Suprapubic skin (tissue), 4 donors: ENCODE data around the gene HUS1B. TPM values are rescaled to one million over a fixed set of nuclear protein-coding genes. Genes with fewer than 3 reads are reported as not detected.

Source experiments
- DNase-seq, 2 donors: peaks; one replicate each; pipeline ENCODE4 v3.0.0-alpha.2; 2019; ENCODE audit warnings: low spot score in 2 of 2
- H3K27ac ChIP-seq: fragments of 200-600 bp; sonication (generic); one replicate; pipeline ENCODE4 v1.5.1; 2019
- H3K27me3 ChIP-seq: fragments of 200-600 bp; sonication (generic); one replicate; pipeline ENCODE4 v1.5.1; 2019
- H3K36me3 ChIP-seq: fragments of 200-600 bp; sonication (generic); one replicate; pipeline ENCODE4 v1.5.1; 2019
- H3K4me1 ChIP-seq: fragments of 200-600 bp; sonication (generic); one replicate; pipeline ENCODE4 v1.5.1; 2019
- H3K4me3 ChIP-seq: fragments of 200-600 bp; sonication (generic); one replicate; pipeline ENCODE4 v1.5.1; 2019; ENCODE audit warnings: mild to moderate bottlenecking
- H3K9me3 ChIP-seq: fragments of 200-600 bp; sonication (generic); one replicate; pipeline ENCODE4 v1.5.1; 2019
- EP300 ChIP-seq: sonication (generic); formaldehyde crosslinking; IDR thresholded peaks from one replicate; pipeline ENCODE4 v1.6.1; 2017; ENCODE audit warnings: antibody characterized with exemption
- POLR2A ChIP-seq, 2 donors: fragments of 450-650 bp; IDR thresholded peaks; one replicate each; pipeline ENCODE4 v1.6.1; 2017; ENCODE audit warnings: antibody characterized with exemption in 2 of 2, mild to moderate bottlenecking in 2 of 2, moderate library complexity in 2 of 2
- POLR2AphosphoS5 ChIP-seq, 3 donors: sonication (generic); formaldehyde crosslinking; IDR thresholded peaks; one replicate each; pipeline ENCODE4 v1.6.1; 2017; ENCODE audit warnings: antibody characterized with exemption in 3 of 3
- WGBS: methylation state at CpG from one replicate; pipeline ENCODE4 v1.1.5; 2018; 5-methylcytosine and 5-hydroxymethylcytosine counted together
- total RNA-seq, 4 donors: library from RNA; depleted of rRNA; stranded (reverse); fragments of >200 nt; gene quantifications; one replicate each; pipeline ENCODE4 v1.1.0, GENCODE V29; 2016
- TF ChIP-seq, protein P1 (sequence below), 2 donors: fragments of 200-600 bp in 1 of 2; fragments of 450-650 bp in 1 of 2; sonication (generic) in 1 of 2; IDR thresholded peaks; one replicate each; pipeline ENCODE4 v1.5.1; 2016 to 2019; ENCODE audit warnings: antibody characterized with exemption in 2 of 2, mild to moderate bottlenecking in 1 of 2, moderate library complexity in 1 of 2

Gene HUS1B
- total RNA-seq, 4 donors from 2014 or later: 0.68 to 8.8 (median 3.1) TPM

DNA sequence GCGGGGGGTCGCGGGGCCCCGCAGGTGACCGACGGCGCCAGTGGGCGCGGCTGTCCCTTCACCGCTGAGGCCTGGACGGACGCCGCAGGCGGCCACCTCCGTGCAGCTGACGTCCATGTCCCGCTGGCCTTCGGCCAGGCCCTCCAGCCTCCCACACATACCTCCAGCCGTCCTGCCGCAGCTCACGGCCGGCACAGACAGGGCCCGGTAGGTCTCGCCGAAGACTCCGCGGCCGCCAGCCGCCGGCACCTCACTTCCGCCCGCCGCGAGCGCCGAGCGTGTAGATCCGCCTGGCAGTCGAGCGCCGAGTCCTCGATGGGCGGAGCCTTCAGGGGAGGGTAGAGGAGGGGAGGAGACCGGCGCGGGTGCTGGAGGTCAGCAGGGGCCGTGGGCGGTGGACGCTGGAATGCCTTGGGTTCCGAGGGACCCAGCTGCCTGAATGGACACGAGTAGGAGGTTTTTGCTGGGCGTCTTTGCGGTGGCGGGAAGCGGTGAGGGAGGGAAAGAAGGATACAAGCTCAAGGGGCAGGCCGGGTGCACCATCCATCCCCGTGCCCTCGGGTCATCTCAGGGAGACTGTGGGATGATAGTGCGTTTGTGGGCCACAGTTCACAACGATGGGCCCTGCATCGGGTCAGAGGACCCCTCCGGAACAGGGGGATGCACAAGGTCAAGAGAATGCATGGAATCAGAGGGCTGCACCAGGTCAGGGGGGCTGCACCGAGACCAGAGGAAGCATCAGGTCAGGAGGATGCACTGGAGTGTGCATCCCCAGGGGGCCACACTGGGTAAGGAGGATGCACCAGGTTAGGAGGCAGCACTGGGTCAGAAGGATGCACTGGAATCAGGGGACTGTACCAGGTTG is 36.2 kb upstream of the HUS1B start, which contains the start of gene EXOC2:
Gene EXOC2, minus strand, starts transcription at position 282 of the 865 bp plus-strand sequence. CDS start 55,321 bp downstream, outside the sequence.
- peak within 1 kb of the TSS; percentile 80 for H3K27ac ChIP-seq
- peaks cover 22% of the 10 kb centered on the region for H3K4me1 ChIP-seq
- H3K36me3 ChIP-seq: no peaks in the 10 kb centered on the region
- peak; percentile 87 to 91 for DNase-seq
- no peaks in the 10 kb centered on the region for H3K9me3 ChIP-seq
- no peaks in the 10 kb centered on the region for H3K27me3 ChIP-seq
- WGBS: under 1% methylated on average over 44 of the region's 63 CpGs
- TF ChIP-seq POLR2A (IDR thresholded peaks at IDR 0.05): peak in 1 of 2 donors; percentile 54
- TF ChIP-seq, protein P1, sequence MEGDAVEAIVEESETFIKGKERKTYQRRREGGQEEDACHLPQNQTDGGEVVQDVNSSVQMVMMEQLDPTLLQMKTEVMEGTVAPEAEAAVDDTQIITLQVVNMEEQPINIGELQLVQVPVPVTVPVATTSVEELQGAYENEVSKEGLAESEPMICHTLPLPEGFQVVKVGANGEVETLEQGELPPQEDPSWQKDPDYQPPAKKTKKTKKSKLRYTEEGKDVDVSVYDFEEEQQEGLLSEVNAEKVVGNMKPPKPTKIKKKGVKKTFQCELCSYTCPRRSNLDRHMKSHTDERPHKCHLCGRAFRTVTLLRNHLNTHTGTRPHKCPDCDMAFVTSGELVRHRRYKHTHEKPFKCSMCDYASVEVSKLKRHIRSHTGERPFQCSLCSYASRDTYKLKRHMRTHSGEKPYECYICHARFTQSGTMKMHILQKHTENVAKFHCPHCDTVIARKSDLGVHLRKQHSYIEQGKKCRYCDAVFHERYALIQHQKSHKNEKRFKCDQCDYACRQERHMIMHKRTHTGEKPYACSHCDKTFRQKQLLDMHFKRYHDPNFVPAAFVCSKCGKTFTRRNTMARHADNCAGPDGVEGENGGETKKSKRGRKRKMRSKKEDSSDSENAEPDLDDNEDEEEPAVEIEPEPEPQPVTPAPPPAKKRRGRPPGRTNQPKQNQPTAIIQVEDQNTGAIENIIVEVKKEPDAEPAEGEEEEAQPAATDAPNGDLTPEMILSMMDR (IDR thresholded peaks at IDR 0.05): no peak
- TF ChIP-seq EP300: no peak
- TF ChIP-seq POLR2AphosphoS5 (IDR thresholded peaks at IDR 0.05): peak in 1 of 3 donors; percentile 94
- peak within 1 kb of the TSS; percentile 99 for H3K4me3 ChIP-seq

DNA sequence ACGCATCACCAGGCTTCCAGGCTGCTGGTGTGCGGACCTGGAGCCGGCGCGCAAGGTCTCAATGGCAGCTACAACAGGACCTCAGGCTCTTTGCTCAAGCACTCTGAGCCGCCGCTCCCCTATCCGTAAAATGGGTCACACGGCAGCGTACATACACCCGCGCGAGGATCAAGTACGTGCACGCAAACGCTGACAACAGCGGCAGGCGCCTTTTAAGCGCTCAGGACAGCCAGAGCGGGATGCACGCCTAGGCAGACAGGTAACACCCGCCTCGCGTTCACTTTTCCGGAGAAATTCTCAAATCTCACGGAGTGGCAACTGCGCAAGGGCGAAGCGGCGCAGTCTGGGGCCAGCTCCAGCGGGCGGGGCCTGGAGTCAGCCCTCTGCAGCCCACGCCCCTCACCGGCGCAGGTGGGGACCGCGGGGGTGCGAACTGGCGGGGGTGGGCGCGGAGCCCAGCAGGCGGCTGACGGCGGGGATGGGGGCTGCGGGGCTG is 35.5 kb upstream of the HUS1B start:
- Histone ChIP-seq H3K27ac (peak overlapping the region; percentile 80), H3K9me3 (no peaks in the 10 kb centered on the region), H3K4me1 (peaks cover 22% of the 10 kb centered on the region), H3K36me3 (no peaks in the 10 kb centered on the region), H3K27me3 (no peaks in the 10 kb centered on the region), H3K4me3 (peak overlapping the region; percentile 99)
- WGBS: 3% methylated on average over 20 of the region's 45 CpGs
- TF ChIP-seq EP300: no peak
- TF ChIP-seq POLR2A (IDR thresholded peaks at IDR 0.05): no peak
- TF ChIP-seq, protein P1 (IDR thresholded peaks at IDR 0.05): no peak
- no peak for TF ChIP-seq POLR2AphosphoS5 (IDR thresholded peaks at IDR 0.05)
- DNase-seq: no peak

DNA sequence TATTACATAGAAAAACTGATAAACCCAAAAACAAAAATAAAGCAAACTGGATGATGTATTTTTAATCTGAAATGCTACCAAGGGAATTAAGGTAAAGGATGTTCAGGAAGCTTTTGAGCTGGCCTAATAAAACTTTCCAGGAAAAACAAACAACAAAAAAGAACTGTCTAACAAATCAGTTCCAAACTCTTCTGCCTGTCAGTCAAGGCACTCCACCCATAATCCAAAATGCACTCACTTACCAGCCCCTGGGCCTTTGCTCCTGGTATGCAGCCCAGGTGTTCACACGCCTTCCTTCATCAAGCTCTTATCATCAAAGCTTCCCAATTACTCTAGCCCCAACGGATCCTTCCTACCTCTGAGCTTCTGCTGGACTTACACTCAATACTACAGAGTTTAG is 32.3 kb upstream of the HUS1B start:
- Histone ChIP-seq H3K27me3 (no peaks in the 10 kb centered on the region), H3K4me1 (peaks cover 22% of the 10 kb centered on the region), H3K9me3 (no peaks in the 10 kb centered on the region), H3K36me3 (no peaks in the 10 kb centered on the region), H3K27ac (no peak overlapping the region), H3K4me3 (no peak overlapping the region)
- DNase-seq: no peak
- no peak for TF ChIP-seq EP300
- TF ChIP-seq, protein P1 (IDR thresholded peaks at IDR 0.05): no peak
- no peak for TF ChIP-seq POLR2AphosphoS5 (IDR thresholded peaks at IDR 0.05)
- no peak for TF ChIP-seq POLR2A (IDR thresholded peaks at IDR 0.05)
- 39% methylated on average over 2 of the region's 2 CpGs for WGBS

DNA sequence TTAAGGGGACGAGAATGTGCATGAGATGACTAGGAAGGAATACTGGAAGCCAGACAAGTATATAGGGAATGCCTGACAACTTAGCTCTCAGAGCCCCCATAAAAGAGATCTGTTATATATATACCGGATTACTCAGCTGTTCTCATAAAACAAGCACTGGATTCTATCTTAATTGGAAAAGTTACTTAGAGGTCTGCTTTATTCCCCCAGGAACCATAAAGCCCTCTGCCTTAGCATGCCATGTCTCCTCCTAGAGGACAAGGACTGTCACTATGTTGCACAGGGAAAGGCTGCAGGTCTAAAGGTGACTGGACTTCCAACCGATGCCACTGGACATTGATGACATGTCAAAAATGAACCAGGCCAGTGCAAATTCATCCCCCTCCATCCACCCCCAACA is 29.6 kb upstream of the HUS1B start:
- no peak for DNase-seq
- Histone ChIP-seq H3K27me3 (no peaks in the 10 kb centered on the region), H3K4me3 (no peak overlapping the region), H3K9me3 (no peaks in the 10 kb centered on the region), H3K36me3 (no peaks in the 10 kb centered on the region), H3K27ac (no peak overlapping the region), H3K4me1 (peaks cover 8% of the 10 kb centered on the region)
- 86% methylated on average over 3 of the region's 3 CpGs for WGBS
- TF ChIP-seq EP300 (no peak), POLR2A (IDR thresholded peaks at IDR 0.05) (no peak), POLR2AphosphoS5 (IDR thresholded peaks at IDR 0.05) (no peak)

DNA sequence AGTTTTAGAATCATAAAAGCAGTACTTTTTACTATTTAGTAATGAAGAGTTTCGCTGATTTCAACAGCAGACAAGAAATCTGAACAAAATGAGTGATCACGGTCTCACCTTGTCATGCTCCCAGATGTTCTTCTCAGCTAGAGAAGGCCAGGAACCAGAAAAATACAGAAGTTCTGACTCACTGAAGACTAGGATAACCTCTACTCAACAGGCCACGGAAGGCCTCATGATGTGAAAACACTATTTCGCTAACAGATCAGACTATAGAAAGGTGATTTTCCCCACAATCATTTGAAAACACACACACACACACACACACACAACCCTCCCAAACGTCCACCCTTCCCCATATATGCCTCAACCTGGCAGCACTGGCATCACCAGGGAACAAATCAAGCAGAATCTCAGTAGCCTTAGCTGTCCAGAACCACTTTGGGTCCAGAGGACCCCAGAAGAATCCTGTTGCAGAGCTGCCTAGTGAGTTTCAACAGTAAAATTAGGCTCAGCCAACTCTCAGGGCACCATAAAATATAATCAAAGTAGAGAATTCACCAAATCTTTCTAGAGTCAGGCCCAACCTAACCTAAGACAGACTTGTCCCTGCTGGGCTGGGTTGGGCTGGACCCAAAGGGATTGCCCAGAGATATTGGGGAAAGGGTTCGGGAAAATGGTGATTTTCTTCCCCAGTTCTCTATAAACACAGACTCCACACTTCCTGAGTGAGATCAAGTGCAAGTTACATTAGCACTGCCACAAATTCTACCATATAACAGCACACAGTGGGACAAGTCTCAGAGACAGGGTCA is 28.1 kb upstream of the HUS1B start:
- no peaks in the 10 kb centered on the region for H3K9me3 ChIP-seq
- H3K27me3 ChIP-seq: no peaks in the 10 kb centered on the region
- H3K27ac ChIP-seq: no peak overlapping the region
- 92% methylated on average over 6 of the region's 6 CpGs for WGBS
- H3K36me3 ChIP-seq: no peaks in the 10 kb centered on the region
- peaks cover 5% of the 10 kb centered on the region for H3K4me1 ChIP-seq
- no peak overlapping the region for H3K4me3 ChIP-seq
- TF ChIP-seq EP300 (no peak), POLR2A (IDR thresholded peaks at IDR 0.05) (no peak), POLR2AphosphoS5 (IDR thresholded peaks at IDR 0.05) (no peak)
- TF ChIP-seq, protein P1 (IDR thresholded peaks at IDR 0.05): no peak
- DNase-seq: no peak
